Breast epithelium (tissue), 3 donors: ENCODE results near the gene TXN2.

Experiments used
- CTCF ChIP-seq, 3 donors: fragments of 450-650 bp; IDR thresholded peaks; one replicate each; pipeline ENCODE4 v1.5.1; 2016 to 2017; ENCODE audit warnings: antibody characterized with exemption in 3 of 3, mild to moderate bottlenecking in 3 of 3, moderate library complexity in 3 of 3
- POLR2A ChIP-seq: fragments of 450-650 bp; IDR thresholded peaks from one replicate; pipeline ENCODE4 v1.6.1; 2016; ENCODE audit warnings: antibody characterized with exemption, mild to moderate bottlenecking, moderate library complexity
- POLR2AphosphoS5 ChIP-seq, 3 donors: sonication (generic); formaldehyde crosslinking; IDR thresholded peaks; one replicate each; pipeline ENCODE4 v1.6.1; 2017; ENCODE audit warnings: antibody characterized with exemption in 3 of 3

GRCh38 chr22:36419912-36420882 is 61.2 kb downstream of the TXN2 start:
- TF ChIP-seq CTCF (IDR thresholded peaks at IDR 0.05) (no peak), POLR2A (no peak), POLR2AphosphoS5 (IDR thresholded peaks at IDR 0.05) (no peak)
